Mucosa of descending colon (tissue), 3 donors: ENCODE results near the gene ZMPSTE24. TPM values are rescaled to one million over a fixed set of nuclear protein-coding genes. Genes with fewer than 3 reads are reported as not detected.

Experiments
- ATAC-seq: fragments of 200-7000 bp; cut with Tn5 transposase; one replicate; pipeline ENCODE4 v1.9.1; 2020; ENCODE audit warnings: mild to moderate bottlenecking, moderate library complexity
- DNase-seq, 3 donors: peaks; one replicate each; pipeline ENCODE4 v3.0.0-alpha.2; 2020
- H3K36me3 ChIP-seq: fragments of 200-600 bp; one replicate; pipeline ENCODE4 v1.8.0; 2021; ENCODE audit warnings: low read depth, mild to moderate bottlenecking
- H3K4me1 ChIP-seq: fragments of 200-600 bp; one replicate; pipeline ENCODE4 v1.8.0; 2021; ENCODE audit warnings: low read depth, mild to moderate bottlenecking
- H3K4me3 ChIP-seq: fragments of 200-600 bp; one replicate; pipeline ENCODE4 v1.8.0; 2021; ENCODE audit warnings: mild to moderate bottlenecking
- H3K9me3 ChIP-seq: fragments of 200-600 bp; one replicate; pipeline ENCODE4 v1.8.0; 2021; ENCODE audit warnings: mild to moderate bottlenecking
- CTCF ChIP-seq: fragments of 200-600 bp; IDR thresholded peaks from one replicate; pipeline ENCODE4 v1.8.0; 2022; ENCODE audit warnings: antibody characterized with exemption, mild to moderate bottlenecking
- intact Hi-C, 2 donors: fragments of 100-400 bp; cut with DNase I in 1 of 2; cut with micrococcal nuclease in 1 of 2; formaldehyde crosslinking; loops; one replicate each; pipeline versions ENCODE4 v1.11.0 to v1.11.1; 2022; cut with DNase I, micrococcal nuclease
- total RNA-seq, 3 donors: library from RNA; stranded (reverse); fragmentation: NEBNext Ultra II Directional in 2 of 3; extraction: Animal tissue kit (Norgen Biotek cat#: 25700) in 2 of 3; gene quantifications; one replicate each; pipeline versions ENCODE4 v1.2.1 to v1.2.4, GENCODE V29; 2021 to 2023
- donor health status: DM: no; HTN: no; CAD: no; lungs with moderate emphysema.
- donor health status: DM: no; HTN: no; CAD: no.
- donor health status: DM: no; HTN: yes; CAD: no.

ZMPSTE24 gene
- total RNA-seq, 3 donors from 2014 or later, result 46.0 to 51.9 (median 47.0) TPM

GRCh38 chr1:40267767-40268187 lies 9.7 kb downstream of the ZMPSTE24 start:
- no peak for TF ChIP-seq CTCF
- DNase-seq (no peak), ATAC-seq (peak; percentile 28)
- Histone ChIP-seq H3K4me3 (no peak overlapping the region), H3K9me3 (no peaks in the 10 kb centered on the region), H3K4me1 (no peaks in the 10 kb centered on the region), H3K36me3 (peaks cover 9% of the 10 kb centered on the region)
- intact Hi-C loops, result no loop called here

DNA sequence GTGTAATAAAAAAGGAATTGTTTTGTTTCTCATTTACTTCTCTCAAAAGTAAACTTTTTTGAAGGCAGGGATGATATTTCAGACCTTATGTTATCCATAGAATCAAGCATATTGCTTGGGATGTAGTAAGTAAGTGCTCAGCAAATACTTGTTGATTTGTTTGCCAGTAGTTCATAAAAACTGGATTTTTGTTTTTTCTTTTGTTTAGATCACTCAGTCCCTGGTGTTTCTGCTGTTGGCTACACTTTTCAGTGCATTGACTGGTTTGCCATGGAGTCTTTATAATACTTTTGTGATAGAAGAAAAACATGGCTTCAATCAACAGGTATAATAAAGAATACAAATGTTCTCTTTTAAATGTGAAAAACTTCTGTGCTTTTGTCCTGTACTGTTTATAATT lies 10.2 kb downstream of the ZMPSTE24 start:
- no peak overlapping the region for H3K4me3 ChIP-seq
- TF ChIP-seq CTCF, result no peak
- H3K9me3 ChIP-seq, result no peaks in the 10 kb centered on the region
- H3K4me1 ChIP-seq, result no peaks in the 10 kb centered on the region
- peaks cover 9% of the 10 kb centered on the region for H3K36me3 ChIP-seq
- intact Hi-C loops, result no loop called here
- no peak for ATAC-seq
- DNase-seq, result no peak

DNA sequence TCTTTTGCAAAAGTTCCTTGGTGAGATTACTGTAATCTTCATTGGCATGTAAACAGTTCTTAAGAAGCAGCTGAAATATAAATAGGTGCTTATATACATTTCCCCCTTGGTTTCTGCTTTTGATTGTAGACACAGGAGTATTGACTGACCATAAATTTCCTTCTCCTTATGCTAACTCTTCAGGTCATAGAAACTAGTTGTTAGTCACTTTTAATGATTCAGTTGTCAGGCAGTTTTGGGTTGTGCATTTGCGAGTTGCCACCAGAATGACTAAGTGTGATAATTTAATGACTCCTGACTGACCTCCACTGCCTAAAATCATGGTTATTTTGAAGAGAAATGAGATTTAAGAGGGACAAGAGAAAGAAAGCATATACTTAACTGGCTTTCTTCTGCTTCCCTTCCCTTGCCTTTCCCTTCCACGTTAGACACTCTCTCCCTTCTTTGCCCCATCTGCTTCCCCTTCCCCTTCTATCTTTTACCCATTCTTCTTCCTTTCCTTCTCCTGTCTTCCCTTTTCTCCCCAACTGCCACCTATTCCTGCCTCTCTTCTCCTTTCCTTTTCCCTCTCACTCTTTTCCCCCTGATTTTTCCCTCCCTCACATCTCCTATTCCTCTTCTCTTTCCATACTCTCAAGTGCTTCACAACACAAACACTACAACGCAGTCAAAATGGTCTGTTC lies 12.3 kb downstream of the ZMPSTE24 start:
- Histone ChIP-seq H3K4me3 (no peak overlapping the region), H3K4me1 (no peaks in the 10 kb centered on the region), H3K36me3 (peaks cover 9% of the 10 kb centered on the region), H3K9me3 (no peaks in the 10 kb centered on the region)
- ATAC-seq, result no peak
- intact Hi-C loops, result no loop called here
- DNase-seq, result no peak
- TF ChIP-seq CTCF, result no peak

- Histone ChIP-seq H3K4me3 (no peak overlapping the region), H3K36me3 (peaks cover 9% of the 10 kb centered on the region), H3K4me1 (no peaks in the 10 kb centered on the region), H3K9me3 (no peaks in the 10 kb centered on the region)
- no peak for TF ChIP-seq CTCF
- DNase-seq (no peak), ATAC-seq (no peak)
- intact Hi-C loops, result no loop called here
Measured at GRCh38 chr1:40272653-40273213, 14.7 kb downstream of the ZMPSTE24 start.

DNA sequence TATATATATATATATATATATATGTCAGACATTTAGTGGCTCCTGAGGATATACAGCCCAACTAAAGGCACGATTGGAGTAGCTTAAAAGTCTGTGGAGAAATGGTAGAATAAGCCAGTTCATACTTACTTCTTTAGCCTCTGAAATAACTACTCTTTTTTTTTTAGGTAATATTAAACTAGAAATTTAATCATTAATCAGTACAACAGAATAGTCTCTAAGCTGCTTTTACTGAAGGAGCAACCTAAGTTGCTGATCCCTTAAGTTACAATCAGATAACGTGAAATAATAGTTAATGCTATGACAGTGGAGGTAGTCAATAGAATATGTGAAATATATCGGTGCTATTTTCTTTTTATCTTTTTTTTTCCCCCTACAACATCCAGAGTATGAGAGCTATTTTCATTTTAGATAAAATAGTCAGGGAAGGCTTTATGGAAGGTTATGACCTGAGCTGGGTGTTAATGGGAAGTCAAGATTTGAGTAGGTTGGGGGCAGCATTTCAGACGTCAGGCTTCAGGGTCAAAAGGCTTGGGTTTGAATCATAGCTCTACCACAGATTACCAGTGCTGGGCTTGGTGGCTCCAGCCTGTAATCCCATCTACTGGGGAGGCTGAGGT lies 15.6 kb downstream of the ZMPSTE24 start:
- peaks cover 9% of the 10 kb centered on the region for H3K36me3 ChIP-seq
- no peak for TF ChIP-seq CTCF
- no peak for DNase-seq
- no peaks in the 10 kb centered on the region for H3K4me1 ChIP-seq
- ATAC-seq, result no peak
- no peaks in the 10 kb centered on the region for H3K9me3 ChIP-seq
- intact Hi-C loops, result no loop called here
- no peak overlapping the region for H3K4me3 ChIP-seq
